GM10266 (cell line): ENCODE measurements around the gene TMEFF2.
"Not testable (repeated sequence)": the region's sequence is repeated elsewhere in the genome, so short reads cannot be mapped to it uniquely, and the experiment has no call there.

Experiments used
- DNase-seq: peaks from one replicate; pipeline ENCODE4 v3.0.0; 2012; ENCODE audit errors: extremely low spot score
- TF ChIP-seq, protein P1 (sequence below): IDR thresholded peaks from 2 replicates; pipeline ENCODE4 v1.5.1; 2012; ENCODE audit warnings: mild to moderate bottlenecking, low read depth; ENCODE audit not compliant: control insufficient read depth, insufficient read depth; ENCODE audit errors: missing control alignments

TMEFF2 gene

DNA sequence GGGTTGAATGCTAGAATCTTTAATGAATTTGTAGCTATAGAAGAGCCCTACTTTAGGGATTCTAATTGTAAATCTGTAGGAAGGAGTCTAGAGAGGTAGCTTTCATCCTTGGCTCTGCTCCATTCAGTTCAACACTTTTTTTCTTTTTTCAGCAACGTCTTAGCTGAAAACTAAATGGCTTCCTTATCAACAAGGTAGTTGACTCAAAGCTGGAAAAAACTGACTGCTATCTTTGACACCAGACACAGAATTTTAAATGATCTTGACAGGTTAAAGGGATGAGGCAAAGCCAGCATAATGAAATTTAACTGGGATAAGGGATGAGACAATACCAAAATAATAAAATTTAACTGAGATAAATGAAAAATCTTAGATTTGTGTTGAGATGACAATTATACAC, 54.9 kb downstream of the TMEFF2 start:
- DNase-seq, result no peak
- TF ChIP-seq, protein P1, sequence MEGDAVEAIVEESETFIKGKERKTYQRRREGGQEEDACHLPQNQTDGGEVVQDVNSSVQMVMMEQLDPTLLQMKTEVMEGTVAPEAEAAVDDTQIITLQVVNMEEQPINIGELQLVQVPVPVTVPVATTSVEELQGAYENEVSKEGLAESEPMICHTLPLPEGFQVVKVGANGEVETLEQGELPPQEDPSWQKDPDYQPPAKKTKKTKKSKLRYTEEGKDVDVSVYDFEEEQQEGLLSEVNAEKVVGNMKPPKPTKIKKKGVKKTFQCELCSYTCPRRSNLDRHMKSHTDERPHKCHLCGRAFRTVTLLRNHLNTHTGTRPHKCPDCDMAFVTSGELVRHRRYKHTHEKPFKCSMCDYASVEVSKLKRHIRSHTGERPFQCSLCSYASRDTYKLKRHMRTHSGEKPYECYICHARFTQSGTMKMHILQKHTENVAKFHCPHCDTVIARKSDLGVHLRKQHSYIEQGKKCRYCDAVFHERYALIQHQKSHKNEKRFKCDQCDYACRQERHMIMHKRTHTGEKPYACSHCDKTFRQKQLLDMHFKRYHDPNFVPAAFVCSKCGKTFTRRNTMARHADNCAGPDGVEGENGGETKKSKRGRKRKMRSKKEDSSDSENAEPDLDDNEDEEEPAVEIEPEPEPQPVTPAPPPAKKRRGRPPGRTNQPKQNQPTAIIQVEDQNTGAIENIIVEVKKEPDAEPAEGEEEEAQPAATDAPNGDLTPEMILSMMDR, result no peak

DNA sequence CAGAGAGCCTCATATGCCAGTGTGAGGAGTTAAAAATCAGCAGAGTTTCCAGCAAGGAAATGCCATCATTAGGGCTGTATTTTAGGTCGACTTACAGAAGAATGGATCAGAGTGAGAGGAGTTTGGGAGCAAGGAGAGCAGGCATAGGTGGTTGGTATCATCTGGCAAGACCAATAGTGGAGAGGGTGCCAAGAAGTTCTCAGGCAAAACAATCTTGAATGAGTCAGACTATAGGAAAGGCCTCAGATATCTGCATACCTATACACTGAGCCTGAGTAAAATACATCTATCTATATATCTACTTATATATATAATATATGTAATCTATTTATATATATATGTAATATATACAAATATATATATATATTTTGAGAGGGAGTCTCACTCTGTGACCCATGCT, 57.3 kb downstream of the TMEFF2 start:
- no peak for DNase-seq
- TF ChIP-seq, protein P1, result no peak

- DNase-seq, result not testable (repeated sequence)
These were observed 62.1 kb downstream of the TMEFF2 start for GRCh38 chr2:192132604-192133003.

GRCh38 chr2:192130312-192130711, 64.4 kb downstream of the TMEFF2 start:
- not testable (repeated sequence) for DNase-seq

GRCh38 chr2:192128655-192129054, 66.1 kb downstream of the TMEFF2 start:
- TF ChIP-seq, protein P1, result no peak
- no peak for DNase-seq

- TF ChIP-seq, protein P1, result no peak
- no peak for DNase-seq
These were observed 67.3 kb downstream of the TMEFF2 start for GRCh38 chr2:192127434-192127833.

GRCh38 chr2:192126912-192127311, 67.8 kb downstream of the TMEFF2 start:
- no peak for DNase-seq
- TF ChIP-seq, protein P1, result no peak

DNA sequence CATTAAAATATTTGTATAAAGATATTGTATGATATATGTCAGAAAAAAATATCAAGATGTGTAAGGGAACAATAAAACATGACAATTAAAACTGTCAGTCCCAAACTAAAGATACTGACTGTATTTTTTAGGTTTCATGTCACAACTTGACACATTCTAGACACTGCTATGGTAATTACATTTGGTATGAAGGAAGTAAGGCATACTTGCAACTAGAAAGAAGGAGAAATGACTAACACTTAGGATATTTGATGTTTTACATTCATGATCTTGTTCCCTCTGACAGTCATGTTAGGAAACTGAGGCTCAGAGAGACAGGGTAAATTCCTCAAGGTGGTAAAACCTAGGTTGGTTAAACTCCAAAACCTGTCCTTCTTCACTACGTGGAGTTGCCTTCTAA, 68.3 kb downstream of the TMEFF2 start:
- no peak for DNase-seq
- TF ChIP-seq, protein P1, result no peak
